DMS79 (cell line): ENCODE results near the gene NEK11.
A peak's percentile ranks its signal among the peaks of the same experiment; 100 is the strongest.

ENCODE experiments used
- DNase-seq: peaks from one replicate; lab custom pipeline; 2025; lab: John Stamatoyannopoulos, UW

Gene NEK11

DNA sequence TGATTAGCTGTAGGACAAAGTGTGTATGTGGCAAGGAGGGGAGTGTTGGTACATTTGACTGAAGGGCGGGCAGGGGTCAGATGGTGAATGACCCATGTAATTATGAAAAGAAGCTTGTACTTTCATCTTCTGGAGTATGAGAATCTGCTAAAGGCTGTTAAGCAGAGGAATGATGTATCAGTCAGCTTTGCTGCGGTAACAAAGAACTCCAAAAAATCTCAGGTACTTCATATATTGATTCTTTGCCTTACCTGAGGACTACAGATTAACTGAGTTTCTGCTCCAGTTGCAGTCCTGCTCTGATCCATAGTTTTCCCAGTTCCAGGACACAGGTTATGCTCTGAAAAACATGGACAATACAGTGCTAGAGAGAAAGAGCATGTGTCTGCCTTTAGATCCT lies 115.1 kb downstream of the NEK11 start:
- DNase-seq, result no peak

DNA sequence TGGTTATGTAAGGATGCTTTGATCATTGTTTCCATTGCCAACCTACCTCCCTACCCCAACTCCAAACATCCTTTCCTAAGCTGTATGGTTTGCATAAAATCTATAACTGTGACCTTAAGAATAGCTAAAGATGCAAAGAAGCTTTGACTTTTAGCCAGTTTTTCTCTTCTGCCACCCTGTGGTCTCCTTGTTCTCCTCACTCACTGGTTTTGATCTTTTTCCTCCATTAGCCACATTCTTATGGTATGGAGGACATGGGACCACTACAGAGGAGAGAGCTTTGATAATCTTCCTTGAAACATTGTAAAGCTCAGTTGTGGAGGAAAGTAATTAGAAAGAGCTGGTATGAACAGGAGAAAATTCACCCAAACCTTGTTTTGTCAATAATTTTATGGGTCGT lies 115.9 kb downstream of the NEK11 start:
- peak; percentile 39 for DNase-seq

DNA sequence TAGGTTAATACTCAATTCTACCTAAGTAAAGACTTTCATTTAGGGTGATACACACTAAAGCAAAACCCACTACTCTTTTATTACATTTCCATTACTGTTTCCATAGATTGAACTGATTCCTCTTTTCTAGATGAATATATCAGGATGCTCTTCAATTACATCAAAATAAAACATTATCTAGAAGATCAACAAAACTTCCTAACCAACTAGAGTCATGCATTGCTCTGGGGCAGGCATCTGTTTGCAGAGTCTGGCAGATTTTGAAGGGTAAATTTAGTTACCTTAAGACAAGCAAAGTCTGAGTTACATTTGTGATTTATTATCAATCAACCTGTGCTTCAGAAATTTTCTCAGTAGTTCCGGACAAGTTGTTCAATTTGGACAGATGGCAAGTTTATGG lies 117.1 kb downstream of the NEK11 start:
- DNase-seq, result no peak

GRCh38 chr3:131147534-131147933 lies 120.9 kb downstream of the NEK11 start:
- no peak for DNase-seq

DNA sequence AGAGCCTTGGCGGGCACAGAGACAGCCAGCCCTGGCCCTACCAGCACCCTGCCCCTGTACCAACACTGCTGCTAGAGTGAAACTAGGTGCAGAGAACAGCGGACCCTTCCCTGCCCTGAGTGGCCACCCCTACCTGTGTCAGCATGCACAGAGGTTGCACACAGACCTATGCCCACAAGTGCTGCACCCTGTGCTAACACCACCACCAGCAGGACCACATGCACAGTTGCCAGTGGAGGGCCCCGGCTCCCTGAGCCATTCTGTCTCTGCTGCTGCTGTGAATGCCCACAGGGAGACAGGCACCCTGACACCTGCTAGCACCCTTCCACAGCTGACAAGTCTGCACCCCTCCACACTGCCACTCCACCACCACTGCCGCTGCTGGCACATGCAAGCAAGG lies 131.8 kb downstream of the NEK11 start:
- DNase-seq, result no peak

DNA sequence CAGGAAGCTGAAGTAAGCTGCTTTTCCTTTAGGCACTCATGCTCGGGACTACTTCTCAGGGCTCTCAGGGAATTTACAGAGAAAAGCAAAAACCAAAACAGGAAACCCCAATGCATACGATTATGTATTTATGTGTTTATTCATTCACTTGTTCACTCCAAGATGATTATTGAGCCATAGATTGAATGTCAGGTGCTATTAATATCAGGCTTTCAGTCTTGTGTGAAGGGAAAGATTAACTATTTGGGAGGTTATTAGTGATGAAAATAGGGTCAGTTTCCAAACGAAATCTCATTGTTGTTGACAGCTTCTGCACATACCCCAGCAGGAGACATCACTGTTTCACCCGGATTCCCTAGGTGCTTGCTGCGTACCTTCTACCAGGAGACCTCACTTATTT lies 135.8 kb downstream of the NEK11 start:
- DNase-seq, result no peak

DNA sequence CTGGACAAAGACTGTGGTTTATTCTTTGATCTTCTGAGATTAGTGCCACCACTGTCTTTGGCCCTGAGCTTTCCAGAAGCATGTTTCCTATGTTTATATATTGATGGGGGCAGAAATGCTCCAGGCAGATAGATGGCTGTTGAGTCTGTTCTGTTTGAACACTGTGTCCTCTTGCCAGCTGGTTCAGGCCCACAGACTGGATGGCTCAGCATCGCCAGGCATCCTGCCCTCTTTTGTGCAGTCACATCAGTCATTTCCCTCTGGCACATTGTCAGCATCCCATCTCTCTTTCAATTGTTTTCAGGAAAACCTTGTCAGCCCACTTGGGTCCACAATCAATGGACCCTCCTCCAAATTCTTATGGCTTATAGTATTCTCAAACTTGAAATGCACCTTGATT lies 141.2 kb downstream of the NEK11 start:
- DNase-seq, result no peak

GRCh38 chr3:131169331-131169730 lies 142.7 kb downstream of the NEK11 start:
- DNase-seq, result no peak

- DNase-seq, result no peak
Observed at GRCh38 chr3:131172502-131173200, 146.0 kb downstream of the NEK11 start.

- DNase-seq, result no peak
Observed at GRCh38 chr3:131174752-131175151, 148.1 kb downstream of the NEK11 start.

DNA sequence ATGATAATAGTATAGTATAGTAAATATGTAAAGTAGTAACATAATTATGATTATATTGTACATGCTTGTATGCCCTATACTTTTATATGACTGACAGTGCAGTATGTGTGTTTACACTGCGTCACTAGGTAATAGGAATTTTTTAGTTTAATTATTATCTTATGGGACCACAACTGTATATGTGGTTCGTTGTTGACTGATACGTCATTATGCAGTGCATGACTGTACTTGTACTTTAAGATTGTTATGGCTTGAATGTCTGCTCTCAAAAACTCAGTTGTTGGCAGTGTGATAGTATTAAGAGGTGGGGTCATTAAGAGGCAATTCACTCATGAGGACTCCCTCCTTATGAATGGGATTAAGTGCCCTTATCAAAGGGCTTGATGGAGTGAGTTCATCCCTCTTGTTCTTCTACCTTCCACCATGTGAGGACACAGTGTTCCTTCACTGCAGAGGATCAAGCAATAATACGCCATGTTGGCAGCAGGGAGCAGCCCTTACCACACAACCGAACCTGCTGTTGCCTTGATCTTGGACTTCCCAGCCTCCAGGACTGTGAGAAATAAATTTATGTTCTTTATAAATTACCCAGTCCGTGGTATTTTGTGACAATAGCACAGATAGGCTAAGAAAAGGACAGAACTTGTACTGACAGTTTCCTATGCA lies 152.2 kb downstream of the NEK11 start:
- peak; percentile 68 for DNase-seq

DNA sequence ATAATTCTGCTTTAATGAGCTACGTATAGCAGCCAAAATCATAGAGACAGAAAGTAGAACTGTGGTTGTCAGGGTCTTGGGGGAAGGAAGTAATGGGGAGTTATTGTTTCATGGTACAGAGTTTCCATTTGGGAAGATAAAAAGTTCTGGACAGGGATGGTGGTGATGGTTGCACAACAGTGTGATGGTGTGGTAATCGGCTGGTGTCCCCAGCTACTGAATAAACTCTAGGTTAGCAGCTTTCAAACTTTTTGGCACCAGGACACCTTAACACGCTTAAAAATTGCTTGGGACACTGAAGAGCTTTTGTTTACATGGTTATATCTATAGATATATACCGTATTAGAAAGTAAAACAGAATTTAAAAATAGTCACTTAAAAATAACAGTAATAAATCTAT lies 166.0 kb downstream of the NEK11 start:
- DNase-seq, result no peak

DNA sequence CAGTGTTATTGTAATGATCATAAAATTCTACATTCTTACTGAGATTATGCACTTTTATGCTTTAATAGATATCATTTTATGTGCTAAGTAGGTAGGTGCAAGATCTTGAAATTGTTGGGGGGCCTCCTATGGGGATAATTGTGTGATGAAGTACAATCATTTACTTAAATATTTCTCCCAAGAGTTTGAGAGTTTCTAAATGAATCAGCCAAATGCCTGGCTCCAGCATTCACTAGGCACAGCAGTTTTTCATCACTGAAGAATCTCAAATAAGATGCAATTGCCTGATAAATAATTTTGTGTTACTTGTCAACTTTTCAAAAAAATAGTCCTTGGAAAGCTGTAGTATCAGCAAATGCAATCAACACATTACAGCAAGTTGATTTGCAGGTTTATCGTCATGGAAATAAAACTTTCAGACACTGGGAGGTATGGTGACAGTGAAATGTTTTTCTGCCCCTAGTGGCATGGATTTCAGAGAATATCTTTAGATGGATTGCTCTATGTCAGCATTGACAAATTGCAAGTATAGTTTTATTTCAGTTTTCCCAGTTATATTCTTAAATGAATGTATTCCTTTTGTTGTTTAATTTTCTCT lies 167.1 kb downstream of the NEK11 start:
- DNase-seq, result no peak

GRCh38 chr3:131194816-131195215 lies 168.1 kb downstream of the NEK11 start:
- no peak for DNase-seq

- DNase-seq, result no peak
Observed at GRCh38 chr3:131200636-131201199, 174.0 kb downstream of the NEK11 start.

DNA sequence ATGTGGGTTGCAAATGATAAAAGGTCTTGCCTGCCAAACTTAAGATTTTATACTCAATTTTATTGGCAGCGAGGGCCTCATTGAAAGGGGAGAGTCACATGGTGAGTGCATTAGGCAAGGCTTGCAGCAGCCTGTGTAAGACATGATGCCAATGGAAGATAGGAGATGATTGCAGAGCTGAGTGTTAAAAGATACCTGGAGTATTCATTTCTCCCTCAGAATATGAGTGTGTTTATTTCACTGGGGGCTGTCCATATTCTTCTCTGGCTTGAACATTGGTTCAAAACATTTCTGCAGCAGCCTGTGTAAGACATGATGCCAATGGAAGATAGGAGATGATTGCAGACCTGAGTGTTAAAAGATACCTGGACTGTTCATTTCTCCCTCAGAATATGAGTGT lies 189.7 kb downstream of the NEK11 start:
- DNase-seq, result no peak

GRCh38 chr3:131216801-131217200 lies 190.1 kb downstream of the NEK11 start:
- DNase-seq, result no peak

DNA sequence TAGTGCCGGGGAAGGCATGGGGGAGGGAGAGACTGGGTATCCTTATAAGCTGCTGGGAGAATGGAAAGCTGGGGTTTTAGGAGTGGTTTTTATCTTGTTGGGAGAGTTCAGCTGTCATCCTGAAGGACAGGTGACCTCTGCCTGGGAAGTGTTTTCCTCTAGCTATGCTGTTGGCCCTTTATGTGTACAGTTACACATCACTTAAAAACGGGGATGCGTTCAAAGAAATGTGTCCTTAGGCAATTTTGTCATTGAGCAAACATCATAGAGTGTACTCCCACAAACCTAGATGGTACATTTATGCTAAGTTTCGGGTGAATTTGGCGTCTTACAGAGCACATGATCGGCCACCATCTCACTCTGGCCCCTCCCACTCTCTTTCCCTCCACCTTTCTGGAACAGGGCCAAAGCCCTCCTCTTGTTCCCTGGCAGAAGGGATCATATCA lies 190.6 kb downstream of the NEK11 start:
- no peak for DNase-seq

- no peak for DNase-seq
Observed at GRCh38 chr3:131218196-131218595, 191.5 kb downstream of the NEK11 start.

- no peak for DNase-seq
Observed at GRCh38 chr3:131221731-131222130, 195.1 kb downstream of the NEK11 start.

DNA sequence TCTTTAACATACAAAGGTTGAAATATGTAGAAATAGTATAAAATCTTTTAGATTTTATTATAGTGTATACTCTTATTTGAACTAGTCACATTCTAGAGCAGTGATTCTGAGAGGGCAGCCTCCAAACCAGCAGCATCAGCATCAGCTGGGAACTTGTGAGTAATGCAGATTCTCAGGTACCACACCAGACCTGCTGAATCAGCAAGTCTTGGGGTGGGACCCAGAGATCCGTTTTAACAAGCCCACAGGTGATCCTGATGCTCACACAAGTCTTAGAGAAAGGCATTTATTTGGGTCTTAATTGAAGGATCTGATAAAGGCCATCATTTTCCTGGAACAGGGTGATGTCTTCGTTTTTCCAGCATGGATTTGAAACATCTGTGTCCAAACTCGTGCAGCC lies 195.9 kb downstream of the NEK11 start:
- DNase-seq, result no peak

DNA sequence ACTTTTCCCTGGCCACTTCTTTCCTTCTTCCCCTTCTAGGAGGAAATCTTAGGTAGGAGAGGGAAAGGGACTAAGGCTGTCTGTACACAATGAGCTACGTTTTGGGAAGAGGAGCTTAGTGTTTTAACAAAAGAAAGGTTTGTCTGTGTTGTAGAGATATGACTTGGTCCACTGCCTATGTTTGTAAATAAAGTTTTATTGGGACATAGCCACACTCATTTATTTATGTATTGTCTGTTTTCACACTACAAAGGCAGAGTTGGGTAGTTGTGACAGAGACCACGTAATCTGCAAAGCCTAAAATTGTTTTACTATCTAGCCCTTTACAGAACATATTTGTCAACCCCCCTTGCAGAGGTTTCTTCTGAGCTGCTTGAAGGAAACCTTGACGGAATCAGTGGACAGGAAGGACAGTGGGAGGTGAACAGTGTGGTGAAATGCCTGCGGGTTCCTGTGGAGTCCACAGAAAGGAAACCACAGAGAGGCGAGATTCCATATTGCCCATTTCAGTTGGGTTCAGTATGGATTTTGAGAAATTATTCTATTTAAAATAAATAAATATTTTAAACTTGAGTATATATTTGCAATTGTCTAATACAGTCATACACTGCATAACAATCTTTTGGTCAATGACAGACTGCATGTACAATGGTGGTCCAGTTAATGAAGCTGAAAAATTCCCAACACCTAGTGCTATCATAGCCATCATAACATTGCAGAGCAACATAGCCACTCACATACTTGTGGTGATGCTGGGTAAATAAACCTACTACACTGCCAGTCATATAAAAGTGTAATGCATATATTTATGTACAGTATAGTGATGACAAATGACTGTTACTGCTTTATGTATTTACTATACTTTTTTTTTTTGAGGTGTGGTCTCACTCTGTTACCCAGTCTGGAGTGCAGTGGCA lies 197.0 kb downstream of the NEK11 start:
- DNase-seq, result no peak
